Testis (tissue), 3 donors: ENCODE results near the gene KRTAP5-3. TPM values are rescaled to one million over a fixed set of nuclear protein-coding genes. Genes with fewer than 3 reads are reported as not detected.

Experiments
- DNase-seq: peaks from one replicate; pipeline ENCODE4 v3.0.0-alpha.2; 2019
- H3K27ac ChIP-seq, 2 donors: fragments of 200-600 bp; sonication (generic); one replicate each; pipeline ENCODE4 v1.5.1; 2019
- H3K27me3 ChIP-seq: fragments of 200-600 bp; sonication (generic); one replicate; pipeline ENCODE4 v1.5.1; 2019
- H3K36me3 ChIP-seq: fragments of 200-600 bp; sonication (generic); one replicate; pipeline ENCODE4 v1.5.1; 2017; ENCODE audit warnings: low read depth; ENCODE audit errors: missing control alignments
- H3K4me1 ChIP-seq: fragments of 200-600 bp; sonication (generic); one replicate; pipeline ENCODE4 v1.5.1; 2019
- H3K4me3 ChIP-seq, 2 donors: fragments of 200-600 bp; sonication (generic); one replicate each; pipeline ENCODE4 v1.5.1; 2017 to 2019
- H3K9me3 ChIP-seq: fragments of 200-600 bp; sonication (generic); one replicate; pipeline ENCODE4 v1.5.1; 2017
- POLR2A ChIP-seq: fragments of 450-650 bp; IDR thresholded peaks from one replicate; pipeline ENCODE4 v1.6.1; 2017; ENCODE audit warnings: antibody characterized with exemption, mild to moderate bottlenecking, moderate library complexity
- WGBS, 2 donors: methylation state at CpG; one replicate each; pipeline ENCODE4 v1.1.5; 2018; 5-methylcytosine and 5-hydroxymethylcytosine counted together
- intact Hi-C: fragments of 100-400 bp; cut with DNase I; formaldehyde crosslinking; loops from one replicate; pipeline ENCODE4 v1.15.1; 2023; ENCODE audit warnings: low total_unique reads
- polyA plus RNA-seq: library from polyadenylated mRNA; stranded (reverse); fragments of 350-450 nt; fragmentation: Illumina TruSeq; extraction: RNeasy Lipid Tissue Mini Kit (QIAGEN cat#74804); gene quantifications from one replicate; pipeline ENCODE4 v1.2.3, GENCODE V29; 2014; ENCODE audit warnings: low read depth, low replicate concordance; ENCODE audit not compliant: insufficient read depth
- total RNA-seq, 2 donors: library from RNA; depleted of rRNA; stranded (reverse); fragments of >200 nt; gene quantifications; one replicate each; pipeline ENCODE4 v1.2.3, GENCODE V29; 2016
- TF ChIP-seq, protein P1 (sequence below), 3 experiments: fragments of 450-650 bp in 2 of 3; fragments of 200-600 bp in 1 of 3; sonication (generic) in 1 of 3; IDR thresholded peaks; one replicate each; pipeline ENCODE4 v1.5.1; 2016 to 2019; ENCODE audit warnings: antibody characterized with exemption in 3 of 3, mild to moderate bottlenecking in 2 of 3, moderate library complexity in 1 of 3

KRTAP5-3 gene
- total and polyA plus RNA-seq, 3 donors from 2014 or later: not detected

- no peak overlapping the region for H3K27ac ChIP-seq
These were observed 42.4 kb downstream of the KRTAP5-3 start for GRCh38 chr11:1565904-1566247.

GRCh38 chr11:1565173-1565903 is 42.9 kb downstream of the KRTAP5-3 start:
- H3K27me3 ChIP-seq: no peaks in the 10 kb centered on the region
- no peaks in the 10 kb centered on the region for H3K4me1 ChIP-seq
- WGBS, 2 donors: 84 to 85% methylated on average over 8 to 28 of the region's 28 CpGs
- TF ChIP-seq, protein P1, sequence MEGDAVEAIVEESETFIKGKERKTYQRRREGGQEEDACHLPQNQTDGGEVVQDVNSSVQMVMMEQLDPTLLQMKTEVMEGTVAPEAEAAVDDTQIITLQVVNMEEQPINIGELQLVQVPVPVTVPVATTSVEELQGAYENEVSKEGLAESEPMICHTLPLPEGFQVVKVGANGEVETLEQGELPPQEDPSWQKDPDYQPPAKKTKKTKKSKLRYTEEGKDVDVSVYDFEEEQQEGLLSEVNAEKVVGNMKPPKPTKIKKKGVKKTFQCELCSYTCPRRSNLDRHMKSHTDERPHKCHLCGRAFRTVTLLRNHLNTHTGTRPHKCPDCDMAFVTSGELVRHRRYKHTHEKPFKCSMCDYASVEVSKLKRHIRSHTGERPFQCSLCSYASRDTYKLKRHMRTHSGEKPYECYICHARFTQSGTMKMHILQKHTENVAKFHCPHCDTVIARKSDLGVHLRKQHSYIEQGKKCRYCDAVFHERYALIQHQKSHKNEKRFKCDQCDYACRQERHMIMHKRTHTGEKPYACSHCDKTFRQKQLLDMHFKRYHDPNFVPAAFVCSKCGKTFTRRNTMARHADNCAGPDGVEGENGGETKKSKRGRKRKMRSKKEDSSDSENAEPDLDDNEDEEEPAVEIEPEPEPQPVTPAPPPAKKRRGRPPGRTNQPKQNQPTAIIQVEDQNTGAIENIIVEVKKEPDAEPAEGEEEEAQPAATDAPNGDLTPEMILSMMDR (IDR thresholded peaks at IDR 0.05): no peak
- no peak for TF ChIP-seq POLR2A
- no peak for DNase-seq
- H3K27ac ChIP-seq: no peak overlapping the region
- no peaks in the 10 kb centered on the region for H3K9me3 ChIP-seq
- intact Hi-C loops: no loop called here
- H3K36me3 ChIP-seq: no peaks in the 10 kb centered on the region
- H3K4me3 ChIP-seq: no peak overlapping the region

More at GRCh38 chr11:1565904-1566247, 42.4 kb downstream of the KRTAP5-3 start:
- 87% methylated on average over 5 of the region's 5 CpGs; no CpG with 5 or more reads in 1 of the 2 donors for WGBS, 2 donors
- Histone ChIP-seq H3K36me3 (no peaks in the 10 kb centered on the region), H3K4me1 (no peaks in the 10 kb centered on the region), H3K27me3 (no peaks in the 10 kb centered on the region), H3K4me3 (no peak overlapping the region), H3K9me3 (no peaks in the 10 kb centered on the region)
- no peak for DNase-seq
- intact Hi-C loops: no loop called here
- TF ChIP-seq, protein P1 (IDR thresholded peaks at IDR 0.05): no peak
- TF ChIP-seq POLR2A: no peak

GRCh38 chr11:1564535-1565172 is 43.6 kb downstream of the KRTAP5-3 start:
- no peak overlapping the region for H3K4me3 ChIP-seq
- intact Hi-C loops: no loop called here
- WGBS, 2 donors: 49 to 100% methylated on average over 2 to 13 of the region's 16 CpGs
- no peak for TF ChIP-seq POLR2A
- TF ChIP-seq, protein P1 (IDR thresholded peaks at IDR 0.05): no peak
- no peaks in the 10 kb centered on the region for H3K9me3 ChIP-seq
- no peaks in the 10 kb centered on the region for H3K27me3 ChIP-seq
- peaks cover under 1% of the 10 kb centered on the region for H3K4me1 ChIP-seq
- DNase-seq: no peak
- H3K27ac ChIP-seq: no peak overlapping the region
- H3K36me3 ChIP-seq: no peaks in the 10 kb centered on the region

DNA sequence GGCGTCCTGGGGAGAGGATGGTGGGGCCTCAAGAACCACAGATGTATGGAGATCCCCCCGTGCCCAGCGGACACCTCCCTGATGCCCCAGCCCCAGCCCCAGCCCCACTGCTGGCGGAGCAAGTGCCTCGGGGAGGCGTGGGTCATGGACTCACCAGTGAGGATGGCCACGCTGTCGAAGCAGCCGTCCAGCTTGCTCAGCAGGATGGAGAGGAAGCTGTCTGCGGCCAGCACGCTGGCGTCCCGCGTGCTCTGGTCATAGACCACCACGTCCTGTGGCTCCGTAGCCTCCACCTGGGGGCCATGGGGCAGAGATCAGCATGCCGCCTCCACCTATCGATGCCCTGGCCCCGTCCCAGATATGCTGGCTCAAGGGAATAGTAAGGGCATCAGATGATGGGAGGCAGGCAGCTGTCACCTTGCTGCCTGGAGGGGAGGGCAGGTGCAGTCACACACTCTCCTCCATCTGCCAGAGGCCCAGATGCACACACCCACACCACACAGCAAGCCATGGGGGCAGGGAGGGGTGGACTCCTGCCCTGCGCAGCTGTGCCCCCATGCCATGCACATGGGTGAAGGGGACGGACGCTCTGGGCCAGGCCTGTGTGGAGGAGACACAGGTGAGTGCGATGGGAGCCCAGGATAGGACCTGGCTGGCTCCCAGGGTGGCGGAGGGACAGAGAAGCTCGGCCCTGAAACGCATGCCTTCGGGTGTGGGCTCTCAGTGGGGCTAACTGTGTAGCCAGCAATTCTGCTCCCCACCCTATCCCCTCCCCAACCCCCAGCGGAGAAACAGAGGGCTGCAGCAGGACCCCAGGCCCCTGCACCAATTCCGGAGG is 44.3 kb downstream of the KRTAP5-3 start:
- Histone ChIP-seq H3K4me1 (peaks cover 6% of the 10 kb centered on the region), H3K27ac (no peak overlapping the region), H3K4me3 (no peak overlapping the region), H3K27me3 (no peaks in the 10 kb centered on the region), H3K36me3 (no peaks in the 10 kb centered on the region), H3K9me3 (no peaks in the 10 kb centered on the region)
- DNase-seq: no peak
- no peak for TF ChIP-seq POLR2A
- TF ChIP-seq, protein P1 (IDR thresholded peaks at IDR 0.05): no peak
- 80 to 85% methylated on average over 15 to 29 of the region's 29 CpGs for WGBS, 2 donors
- intact Hi-C loops: no loop called here
